Muscle of leg (tissue), 11 donors: ENCODE measurements around the gene MLPH. TPM values are rescaled to one million over a fixed set of nuclear protein-coding genes. Genes with fewer than 3 reads are reported as not detected.
A peak's percentile ranks its signal among the peaks of the same experiment; 100 is the strongest.

Experiments
- DNase-seq: peaks from one replicate; pipeline ENCODE4 v3.0.0; 2013
- H3K27ac ChIP-seq: one replicate; pipeline ENCODE4 v1.5.1; 2013; ENCODE audit warnings: mild to moderate bottlenecking, low read length, control low read depth
- H3K27me3 ChIP-seq: one replicate; pipeline ENCODE4 v1.6.1; 2013; ENCODE audit warnings: low read length; ENCODE audit not compliant: control insufficient read depth, insufficient read depth
- H3K36me3 ChIP-seq: one replicate; pipeline ENCODE4 v1.6.1; 2013; ENCODE audit warnings: low read length; ENCODE audit not compliant: control insufficient read depth, insufficient read depth
- H3K4me1 ChIP-seq: one replicate; pipeline ENCODE4 v1.6.1; 2013; ENCODE audit warnings: low read length; ENCODE audit not compliant: control insufficient read depth, insufficient read depth
- H3K4me3 ChIP-seq: one replicate; pipeline ENCODE4 v1.5.1; 2013; ENCODE audit warnings: low read length, control low read depth
- H3K9me3 ChIP-seq: replicated peaks from 2 replicates; pipeline ENCODE4 v1.6.1; 2013; ENCODE audit warnings: low read depth, low read length; ENCODE audit not compliant: control insufficient read depth
- WGBS: methylation state at CpG from one replicate; pipeline ENCODE4 v1.1.5; 2013; ENCODE audit warnings: missing lambda C conversion rate; ENCODE audit not compliant: insufficient coverage; 5-methylcytosine and 5-hydroxymethylcytosine counted together
- polyA plus RNA-seq, 8 donors: library from polyadenylated mRNA; unstranded; fragments of 120-200 nt; gene quantifications; one replicate each; pipeline versions ENCODE4 v1.2.1 to v1.2.3, GENCODE V29; 2013; ENCODE audit warnings: inconsistent platforms in 1 of 8, low replicate concordance in 1 of 8; ENCODE audit not compliant: insufficient read length in 8 of 8, insufficient read depth in 1 of 8
- total RNA-seq: library from RNA; stranded (reverse); fragments of 120-200 nt; gene quantifications from one replicate; pipeline ENCODE4 v1.2.4, GENCODE V29; 2013

MLPH gene
- total and polyA plus RNA-seq, 9 donors: 0.22 to 4.5 (median 0.96) TPM

DNA sequence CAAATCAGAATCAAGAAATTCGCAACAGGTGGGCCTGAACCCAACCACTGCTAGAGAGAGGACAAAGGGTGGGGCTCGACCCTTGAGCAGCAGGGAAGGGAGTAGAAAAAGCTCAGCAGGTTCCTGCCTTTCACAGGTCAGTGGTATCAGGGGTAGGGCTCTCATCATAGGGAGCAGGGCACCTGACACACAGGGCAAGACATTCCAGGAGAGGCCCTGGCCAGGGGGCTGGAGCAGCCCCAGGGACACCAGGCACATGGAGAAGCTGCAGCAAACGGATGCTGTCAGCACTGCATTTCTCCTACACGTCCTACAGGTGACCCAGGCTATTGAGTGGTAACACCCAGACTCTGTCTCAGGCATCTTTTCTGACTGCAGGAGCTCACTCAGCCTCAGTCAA lies 17.2 kb upstream of the MLPH start:
- 86% methylated on average over 4 of the region's 4 CpGs for WGBS
- H3K27ac ChIP-seq: no peak overlapping the region
- H3K36me3 ChIP-seq: no peaks in the 10 kb centered on the region
- H3K27me3 ChIP-seq: no peaks in the 10 kb centered on the region
- H3K4me3 ChIP-seq: no peak overlapping the region
- H3K4me1 ChIP-seq: peaks cover 22% of the 10 kb centered on the region
- no peak for DNase-seq
- no peaks in the 10 kb centered on the region for H3K9me3 ChIP-seq

DNA sequence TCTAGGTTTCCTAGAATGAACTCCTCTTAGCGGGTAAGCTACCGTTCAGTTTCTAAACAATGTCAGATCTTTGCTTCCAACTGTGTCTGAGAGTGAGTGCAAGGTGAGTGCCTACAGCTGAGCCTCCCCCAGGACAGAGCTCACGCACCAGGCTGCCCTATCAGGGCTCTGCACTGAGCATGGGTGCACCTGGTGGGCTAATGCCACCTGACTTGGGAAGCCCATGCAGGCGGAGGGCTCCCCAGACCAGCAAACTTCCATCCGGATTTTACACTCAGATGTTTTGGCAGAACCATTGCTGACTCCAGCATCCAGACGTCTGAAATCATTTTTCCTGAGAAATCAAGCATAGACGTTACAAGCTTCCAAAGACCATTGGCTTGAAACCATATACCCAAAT lies 16.1 kb upstream of the MLPH start:
- Histone ChIP-seq H3K9me3 (no peaks in the 10 kb centered on the region), H3K4me3 (no peak overlapping the region), H3K27me3 (peaks cover 3% of the 10 kb centered on the region), H3K36me3 (no peaks in the 10 kb centered on the region), H3K4me1 (peaks cover 26% of the 10 kb centered on the region), H3K27ac (no peak overlapping the region)
- 55% methylated on average over 4 of the region's 7 CpGs for WGBS
- DNase-seq: no peak

DNA sequence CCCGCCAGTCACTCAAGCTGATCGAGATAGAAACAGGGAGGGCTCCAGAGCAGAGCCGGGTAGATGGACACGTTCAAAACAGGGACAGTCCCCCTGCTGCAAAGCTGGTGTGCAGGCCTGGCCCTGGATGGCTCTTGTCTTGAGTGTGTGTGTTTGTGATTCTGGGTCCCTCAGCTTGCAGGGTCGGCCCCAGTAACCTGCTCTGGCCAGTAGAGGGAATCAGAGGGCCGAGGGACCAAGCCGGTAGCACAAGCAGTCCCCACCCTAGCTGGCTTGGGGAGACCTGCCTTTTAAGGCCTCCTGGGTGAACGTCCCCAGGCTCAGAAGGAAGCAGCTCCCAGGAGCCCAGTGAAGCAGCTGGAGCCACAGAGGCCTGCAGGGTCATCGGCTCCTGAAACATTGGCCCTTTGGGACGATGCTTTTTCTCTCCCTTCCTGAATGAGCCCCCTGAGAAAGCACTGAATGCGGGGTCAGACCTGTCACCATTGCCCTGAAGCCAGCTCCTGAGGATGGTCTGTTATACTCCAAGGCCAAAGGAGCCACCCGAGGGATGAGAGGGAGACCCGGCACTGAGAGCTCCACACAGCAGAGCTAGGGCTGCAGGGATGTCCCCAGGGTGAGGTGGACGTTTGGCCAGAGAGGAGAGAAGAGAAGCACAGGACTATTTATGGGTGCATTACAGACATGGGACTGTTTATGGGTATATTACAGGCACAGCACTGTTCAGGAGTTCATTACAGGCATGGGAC lies 15.4 kb upstream of the MLPH start:
- H3K27me3 ChIP-seq: peaks cover 4% of the 10 kb centered on the region
- no peak overlapping the region for H3K27ac ChIP-seq
- no peak for DNase-seq
- H3K4me3 ChIP-seq: no peak overlapping the region
- no peaks in the 10 kb centered on the region for H3K36me3 ChIP-seq
- 54% methylated on average over 14 of the region's 14 CpGs for WGBS
- H3K9me3 ChIP-seq: no peaks in the 10 kb centered on the region
- peaks cover 31% of the 10 kb centered on the region for H3K4me1 ChIP-seq

GRCh38 chr2:237472187-237472712 lies 14.8 kb upstream of the MLPH start:
- no peak overlapping the region for H3K4me3 ChIP-seq
- H3K36me3 ChIP-seq: no peaks in the 10 kb centered on the region
- H3K27ac ChIP-seq: no peak overlapping the region
- 86% methylated on average over 5 of the region's 8 CpGs for WGBS
- no peak for DNase-seq
- no peaks in the 10 kb centered on the region for H3K9me3 ChIP-seq
- H3K4me1 ChIP-seq: peaks cover 31% of the 10 kb centered on the region
- H3K27me3 ChIP-seq: peaks cover 4% of the 10 kb centered on the region

GRCh38 chr2:237472909-237473877 lies 13.9 kb upstream of the MLPH start:
- Histone ChIP-seq H3K4me3 (no peak overlapping the region), H3K36me3 (no peaks in the 10 kb centered on the region), H3K4me1 (peaks cover 31% of the 10 kb centered on the region), H3K27me3 (peaks cover 4% of the 10 kb centered on the region), H3K27ac (peak overlapping the region; percentile 90), H3K9me3 (no peaks in the 10 kb centered on the region)
- WGBS: 93% methylated on average over 26 of the region's 27 CpGs
- no peak for DNase-seq

DNA sequence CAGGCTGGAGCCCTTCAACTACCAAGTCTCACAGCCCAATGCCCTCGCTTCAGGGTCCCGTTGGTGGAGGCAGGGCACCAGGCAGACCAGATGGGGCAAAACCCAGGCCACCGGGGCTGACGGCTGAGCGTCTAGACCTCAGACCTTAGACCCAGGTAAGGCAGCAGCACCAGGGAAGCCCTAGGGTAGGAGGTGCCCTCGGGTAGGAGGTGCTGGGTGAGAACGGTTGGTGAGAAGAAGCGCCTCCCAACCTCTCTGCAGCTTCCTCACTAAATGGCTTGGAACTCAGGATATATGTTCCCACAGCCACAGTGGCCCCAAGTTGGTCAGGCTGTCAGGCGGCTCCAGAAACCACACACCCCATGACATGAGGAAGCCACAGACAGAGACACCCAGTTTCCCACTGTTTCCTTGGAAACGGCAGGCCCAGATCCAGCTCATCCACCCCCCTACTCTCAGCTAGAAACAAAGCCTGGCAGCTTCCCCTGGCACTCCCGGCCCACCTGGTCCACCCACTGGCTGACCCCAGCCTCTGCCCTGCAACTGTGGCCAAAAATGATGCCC lies 13.1 kb upstream of the MLPH start:
- WGBS: 67% methylated on average over 6 of the region's 11 CpGs
- Histone ChIP-seq H3K36me3 (no peaks in the 10 kb centered on the region), H3K27me3 (peaks cover 4% of the 10 kb centered on the region), H3K4me1 (peaks cover 31% of the 10 kb centered on the region), H3K9me3 (no peaks in the 10 kb centered on the region), H3K27ac (peak overlapping the region; percentile 90), H3K4me3 (no peak overlapping the region)
- peak; percentile 64 for DNase-seq

- WGBS: 71% methylated on average over 5 of the region's 12 CpGs
- DNase-seq: peak; percentile 63
- Histone ChIP-seq H3K4me1 (peaks cover 31% of the 10 kb centered on the region), H3K36me3 (no peaks in the 10 kb centered on the region), H3K27me3 (peaks cover 4% of the 10 kb centered on the region), H3K4me3 (peak overlapping the region; percentile 63), H3K9me3 (no peaks in the 10 kb centered on the region), H3K27ac (peak overlapping the region; percentile 90)
These were observed 12.6 kb upstream of the MLPH start for GRCh38 chr2:237474442-237474911.

GRCh38 chr2:237474931-237475703 lies 11.9 kb upstream of the MLPH start:
- H3K4me3 ChIP-seq: peak overlapping the region; percentile 63
- whole genome bisulfite sequencing: under 1% methylated on average over 78 of the region's 79 CpGs
- peak; percentile 93 for DNase-seq
- peak overlapping the region; percentile 90 for H3K27ac ChIP-seq
- peaks cover 4% of the 10 kb centered on the region for H3K27me3 ChIP-seq
- peaks cover 32% of the 10 kb centered on the region for H3K4me1 ChIP-seq
- no peaks in the 10 kb centered on the region for H3K9me3 ChIP-seq
- no peaks in the 10 kb centered on the region for H3K36me3 ChIP-seq

GRCh38 chr2:237475704-237476141 lies 11.3 kb upstream of the MLPH start:
- Histone ChIP-seq H3K27me3 (peaks cover 4% of the 10 kb centered on the region), H3K4me3 (peak overlapping the region; percentile 63), H3K9me3 (no peaks in the 10 kb centered on the region), H3K36me3 (no peaks in the 10 kb centered on the region), H3K27ac (peak overlapping the region; percentile 90), H3K4me1 (peaks cover 32% of the 10 kb centered on the region)
- 12% methylated on average over 8 of the region's 17 CpGs for whole genome bisulfite sequencing
- no peak for DNase-seq
